Prostate gland (tissue), 2 donors: ENCODE results near the gene STK36. TPM values are rescaled to one million over a fixed set of nuclear protein-coding genes. Genes with fewer than 3 reads are reported as not detected.

Experiments used
- DNase-seq: peaks from one replicate; pipeline ENCODE4 v3.0.0-alpha.2; 2019; ENCODE audit warnings: low spot score
- H3K27ac ChIP-seq, 2 donors: fragments of 200-600 bp; sonication (generic); 2 replicates each; pipeline ENCODE4 v1.5.1; 2017 to 2019
- H3K27me3 ChIP-seq: fragments of 200-600 bp; sonication (generic); replicated peaks from 2 replicates; pipeline ENCODE4 v1.5.1; 2019; ENCODE audit not compliant: insufficient read depth
- H3K36me3 ChIP-seq, 2 donors: fragments of 200-600 bp; sonication (generic); 1 replicate in 1 of 2; 2 replicates in 1 of 2; pipeline versions ENCODE4 v1.5.1 to v1.8.1; 2017 to 2019
- H3K4me1 ChIP-seq: fragments of 200-600 bp; sonication (generic); replicated peaks from 2 replicates; pipeline ENCODE4 v1.5.1; 2019
- H3K4me3 ChIP-seq, 2 donors: fragments of 200-600 bp; sonication (generic); 2 replicates each; pipeline ENCODE4 v1.5.1; 2017 to 2019
- H3K9me3 ChIP-seq: fragments of 200-600 bp; sonication (generic); 2 replicates; pipeline ENCODE4 v1.5.1; 2017
- CTCF ChIP-seq, 4 experiments: fragments of 200-600 bp in 2 of 4; fragments of 450-650 bp in 2 of 4; sonication (generic) in 2 of 4; IDR thresholded peaks; 1 replicate in 3 of 4; 2 replicates in 1 of 4; pipeline ENCODE4 v1.5.1; 2016 to 2019; ENCODE audit warnings: antibody characterized with exemption in 4 of 4, mild to moderate bottlenecking in 2 of 4, moderate library complexity in 2 of 4
- POLR2A ChIP-seq: fragments of 450-650 bp; IDR thresholded peaks from one replicate; pipeline ENCODE4 v1.6.1; 2016; ENCODE audit warnings: antibody characterized with exemption, mild to moderate bottlenecking
- POLR2AphosphoS5 ChIP-seq: sonication (generic); formaldehyde crosslinking; IDR thresholded peaks from one replicate; pipeline ENCODE4 v1.6.1; 2017; ENCODE audit warnings: antibody characterized with exemption
- WGBS: methylation state at CpG from one replicate; pipeline ENCODE4 v1.1.5; 2018; 5-methylcytosine and 5-hydroxymethylcytosine counted together
- intact Hi-C: fragments of 100-400 bp; cut with DNase I; formaldehyde crosslinking; loops from one replicate; pipeline ENCODE4 v1.14.2; 2022
- total RNA-seq, 2 donors: library from RNA; depleted of rRNA; stranded (reverse); fragments of >200 nt; gene quantifications; one replicate each; pipeline ENCODE4 v1.1.0, GENCODE V29; 2016

The STK36 gene
- total RNA-seq, 2 donors from 2014 or later, result 22.0 to 90.9 TPM

GRCh38 chr2:218743068-218743467 is 71.2 kb downstream of the STK36 start:
- no peaks in the 10 kb centered on the region for H3K4me1 ChIP-seq
- 83% methylated on average over 6 of the region's 6 CpGs for WGBS
- H3K9me3 ChIP-seq, result no peaks in the 10 kb centered on the region
- no peaks in the 10 kb centered on the region for H3K27me3 ChIP-seq
- TF ChIP-seq POLR2AphosphoS5, result no peak
- no peak for TF ChIP-seq POLR2A
- no peak for TF ChIP-seq CTCF (IDR thresholded peaks at IDR 0.05)
- H3K27ac ChIP-seq, result no peak overlapping the region
- DNase-seq, result no peak
- no peak overlapping the region for H3K4me3 ChIP-seq
- H3K36me3 ChIP-seq, result no peaks in the 10 kb centered on the region
- intact Hi-C loops, result no loop called here

- Histone ChIP-seq H3K4me1 (no peaks in the 10 kb centered on the region), H3K27me3 (no peaks in the 10 kb centered on the region), H3K4me3 (no peak overlapping the region), H3K27ac (no peak overlapping the region), H3K9me3 (no peaks in the 10 kb centered on the region), H3K36me3 (peaks cover 4 to 6% of the 10 kb centered on the region in 2 donors)
- intact Hi-C loops, result no loop called here
- no peak for TF ChIP-seq CTCF (IDR thresholded peaks at IDR 0.05)
- no peak for TF ChIP-seq POLR2A
- no peak for TF ChIP-seq POLR2AphosphoS5
- no peak for DNase-seq
- WGBS, result 56% methylated on average over 3 of the region's 3 CpGs
Observed at GRCh38 chr2:218744615-218745014, 72.7 kb downstream of the STK36 start.

GRCh38 chr2:218745160-218745558 is 73.3 kb downstream of the STK36 start:
- intact Hi-C loops, result no loop called here
- Histone ChIP-seq H3K27ac (peak overlapping the region; percentile 52 to 60), H3K9me3 (no peaks in the 10 kb centered on the region), H3K36me3 (peaks cover 4 to 6% of the 10 kb centered on the region in 2 donors), H3K4me1 (no peaks in the 10 kb centered on the region), H3K4me3 (no peak overlapping the region), H3K27me3 (no peaks in the 10 kb centered on the region)
- TF ChIP-seq POLR2AphosphoS5 (no peak), POLR2A (no peak), CTCF (IDR thresholded peaks at IDR 0.05) (no peak)
- WGBS, result 34% methylated on average over 5 of the region's 5 CpGs
- no peak for DNase-seq

- H3K9me3 ChIP-seq, result no peaks in the 10 kb centered on the region
Observed at GRCh38 chr2:218745559-218746469, 73.9 kb downstream of the STK36 start.

More at GRCh38 chr2:218745559-218746469, 73.9 kb downstream of the STK36 start:
- TF ChIP-seq CTCF (IDR thresholded peaks at IDR 0.05) (no peak), POLR2A (no peak), POLR2AphosphoS5 (peak; percentile 38)
- H3K27me3 ChIP-seq, result no peaks in the 10 kb centered on the region
- peak; percentile 87 for DNase-seq
- H3K36me3 ChIP-seq, result peaks cover 4 to 6% of the 10 kb centered on the region in 2 donors
- no peaks in the 10 kb centered on the region for H3K4me1 ChIP-seq
- intact Hi-C loops, result no loop called here
- H3K4me3 ChIP-seq, result no peak overlapping the region
- H3K27ac ChIP-seq, result peak overlapping the region; percentile 52 to 60
- WGBS, result 57% methylated on average over 10 of the region's 10 CpGs
